Endothelial cell of umbilical vein (primary cell): ENCODE results near the gene ATXN7. TPM values are rescaled to one million over a fixed set of nuclear protein-coding genes. Genes with fewer than 3 reads are reported as not detected.

Experiments used
- BruUV-seq: library from RNA; stranded (reverse); fragments of 400-500 nt; replicated peaks from 2 replicates; lab custom pipeline; 2021; lab: Mats Ljungman, UMichigan
- CTCF ChIA-PET: fragments of 300-600, 350-600 bp; sonication (Branson Sonifier 250); formaldehyde crosslinking; loops from one replicate; lab custom pipeline; 2021; ENCODE audit warnings: antibody characterized with exemption, inconsistent platforms; lab: Charles Lee
- POLR2A ChIA-PET: fragments of 300-600, 350-600 bp; sonication (Branson Sonifier 250); formaldehyde crosslinking; loops from one replicate; lab custom pipeline; 2021; ENCODE audit warnings: antibody characterized with exemption, inconsistent platforms; lab: Charles Lee
- DNase-seq: peaks from one replicate; pipeline ENCODE4 v3.0.0-alpha.2; 2011; ENCODE audit warnings: low read depth, low spot score
- FAIRE-seq: peaks from 2 replicates; lab custom pipeline; 2011; peaks lifted over from hg19 to GRCh38; lab: Jason Lieb, UNC
- H2AFZ ChIP-seq: 2 replicates; pipeline ENCODE4 v1.6.0; 2012; ENCODE audit warnings: low read depth, low read length, control low read depth, inconsistent platforms
- H3K27ac ChIP-seq: 2 replicates; pipeline ENCODE4 v1.5.1; 2011; ENCODE audit warnings: low read depth, mild to moderate bottlenecking, control low read depth, low read length, moderate library complexity; ENCODE audit not compliant: insufficient read depth
- H3K27me3 ChIP-seq, 2 experiments: 2 replicates each; pipeline versions ENCODE4 v1.6.0 to v1.6.1; 2011; ENCODE audit warnings: low read length in 2 of 2, mixed read lengths in 1 of 2; ENCODE audit not compliant: control insufficient read depth in 2 of 2, insufficient read depth in 2 of 2
- H3K36me3 ChIP-seq, 2 experiments: 2 replicates in 1 of 2; 3 replicates in 1 of 2; pipeline ENCODE4 v1.5.1; 2011; ENCODE audit warnings: low read length in 2 of 2, mild to moderate bottlenecking in 1 of 2, moderate library complexity in 1 of 2; ENCODE audit not compliant: control insufficient read depth in 2 of 2, insufficient read depth in 2 of 2; ENCODE audit errors: extremely low read depth in 1 of 2
- H3K4me1 ChIP-seq: 3 replicates; pipeline ENCODE4 v1.5.1; 2011; ENCODE audit warnings: mild to moderate bottlenecking, low read length; ENCODE audit not compliant: control insufficient read depth, insufficient read depth; ENCODE audit errors: extremely low read depth
- H3K4me2 ChIP-seq: 2 replicates; pipeline ENCODE4 v1.6.1; 2011; ENCODE audit warnings: low read length, control low read depth, mixed read lengths; ENCODE audit not compliant: insufficient read depth
- H3K4me3 ChIP-seq, 3 experiments: fragments of 200-600 bp in 1 of 3; sonication (generic), shearing (Covaris generic) in 1 of 3; replicated peaks in 1 of 3; 2 replicates each; pipeline ENCODE4 v1.5.1; 2011 to 2016; ENCODE audit warnings: control low read depth in 3 of 3, low read length in 3 of 3, mild to moderate bottlenecking in 2 of 3, inconsistent platforms in 1 of 3, low read depth in 1 of 3, moderate library complexity in 1 of 3; ENCODE audit not compliant: insufficient read depth in 1 of 3
- H3K79me2 ChIP-seq: 2 replicates; pipeline ENCODE4 v1.6.0; 2012; ENCODE audit warnings: low read length, inconsistent platforms; ENCODE audit not compliant: control insufficient read depth, insufficient read depth
- H3K9ac ChIP-seq: replicated peaks from 2 replicates; pipeline ENCODE3; 2011; ENCODE audit warnings: low read length, control low read depth; ENCODE audit not compliant: insufficient read depth; ENCODE audit errors: extremely low read depth
- H3K9me1 ChIP-seq: replicated peaks from 3 replicates; pipeline ENCODE4 v1.6.0; 2011; ENCODE audit warnings: mild to moderate bottlenecking, low read length; ENCODE audit not compliant: control insufficient read depth, insufficient read depth; ENCODE audit errors: extremely low read depth
- H3K9me3 ChIP-seq: replicated peaks from 2 replicates; pipeline ENCODE4 v1.5.1; 2012; ENCODE audit warnings: low read length, inconsistent platforms; ENCODE audit not compliant: control insufficient read depth, insufficient read depth
- H4K20me1 ChIP-seq: replicated peaks from 2 replicates; pipeline ENCODE3; 2011; ENCODE audit warnings: mild to moderate bottlenecking, low read length; ENCODE audit not compliant: control insufficient read depth, insufficient read depth; ENCODE audit errors: extremely low read depth
- CTCF ChIP-seq, 2 donors: IDR thresholded peaks; 1 replicate in 1 of 2; 2 replicates in 1 of 2; pipeline ENCODE4 v1.5.1; 2011; ENCODE audit warnings: low read length in 2 of 2, mild to moderate bottlenecking in 2 of 2, moderate library complexity in 2 of 2, control low read depth in 1 of 2, inconsistent platforms in 1 of 2, low read depth in 1 of 2; ENCODE audit not compliant: insufficient read depth in 1 of 2; ENCODE audit errors: extremely low read depth in 1 of 2
- EZH2 ChIP-seq: IDR thresholded peaks from 2 replicates; pipeline ENCODE4 v1.6.1; 2012; ENCODE audit warnings: borderline replicate concordance, low read depth, mild to moderate bottlenecking, moderate library complexity, low read length, inconsistent platforms; ENCODE audit not compliant: severe bottlenecking
- FOS ChIP-seq: IDR thresholded peaks from 2 replicates; pipeline ENCODE4 v1.6.1; 2011; ENCODE audit warnings: mild to moderate bottlenecking, low read length, moderate library complexity, borderline replicate concordance; ENCODE audit not compliant: insufficient read depth
- GATA2 ChIP-seq: IDR thresholded peaks from 2 replicates; pipeline ENCODE4 v1.7.0; 2011; ENCODE audit warnings: low read depth, mild to moderate bottlenecking, moderate library complexity, mixed read lengths, low read length; ENCODE audit not compliant: insufficient read length, insufficient read depth
- JUN ChIP-seq: IDR thresholded peaks from 2 replicates; pipeline ENCODE4 v1.6.1; 2011; ENCODE audit warnings: borderline replicate concordance, low read depth; ENCODE audit not compliant: insufficient read length, insufficient read depth
- MAX ChIP-seq: IDR thresholded peaks from 2 replicates; pipeline ENCODE4 v1.6.1; 2011; ENCODE audit not compliant: insufficient read depth, insufficient read length
- MYC ChIP-seq: IDR thresholded peaks from one replicate; pipeline ENCODE4 v1.6.1; 2011; ENCODE audit warnings: mild to moderate bottlenecking, low read depth, low read length
- POLR2A ChIP-seq: IDR thresholded peaks from 2 replicates; pipeline ENCODE4 v1.6.1; 2012; ENCODE audit warnings: low read depth, mild to moderate bottlenecking, control low read depth, low read length
- POLR2AphosphoS5 ChIP-seq: IDR thresholded peaks from 2 replicates; pipeline ENCODE4 v1.6.1; 2012; ENCODE audit warnings: low read depth, mild to moderate bottlenecking, control low read depth, low read length, moderate library complexity; ENCODE audit not compliant: insufficient read depth
- dilution Hi-C: fragments of 300-500 bp; cut with MboI; formaldehyde crosslinking; loops from one replicate; pipeline ENCODE4 v1.15.0; 2019; ENCODE audit warnings: low sequenced_read_pairs; ENCODE audit not compliant: extremely low pct_ligation_motif_present
- intact Hi-C: fragments of 100-400 bp; cut with micrococcal nuclease; formaldehyde crosslinking; loops from one replicate; pipeline ENCODE4 v1.10.0; 2022
- polyA plus RNA-seq, 4 experiments: library from polyadenylated mRNA; depleted of rRNA in 3 of 4; stranded (reverse) in 3 of 4; unstranded in 1 of 4; fragments of >200 nt; gene quantifications; 2 replicates each; pipeline versions ENCODE4 v1.2.1 to v1.2.3, GENCODE V29; 2011 to 2012; ENCODE audit warnings: missing spikeins in 1 of 4
- total RNA-seq: library from RNA; stranded (reverse); gene quantifications from 2 replicates; pipeline ENCODE4 v1.2.3, GENCODE V29; 2021

ATXN7 gene
- total and polyA plus RNA-seq, 2 donors (not counting 3 experiments of a cell fraction or from before 2014, with no cell fraction given), result 21.2 to 34.7 TPM

- BruUV-seq, result TSS peak; percentile 54
- peak; percentile 83 for FAIRE-seq
- Histone ChIP-seq H3K27me3 (no peaks in the 10 kb centered on the region), H3K9me3 (no peaks in the 10 kb centered on the region), H3K4me1 (peaks cover 12% of the 10 kb centered on the region), H3K4me3 (peak overlapping the region; percentile 41 to 99 (median 68)), H2AFZ (peak overlapping the region; percentile 17), H4K20me1 (no peaks in the 10 kb centered on the region), H3K9me1 (no peaks in the 10 kb centered on the region), H3K79me2 (peaks cover 60% of the 10 kb centered on the region), H3K27ac (peak overlapping the region; percentile 27), H3K36me3 (no peaks in the 10 kb centered on the region), H3K4me2 (peak overlapping the region; percentile 70), H3K9ac (peak overlapping the region; percentile 72)
- CTCF ChIA-PET, result no interaction called here
- TF ChIP-seq GATA2 (no peak), POLR2AphosphoS5 (no peak), JUN (no peak), MYC (no peak), EZH2 (no peak), FOS (no peak), MAX (no peak), CTCF (IDR thresholded peaks at IDR 0.05; ENCODE audit: extremely low read depth in 1 of 2, insufficient read depth in 1 of 2, low read depth in 1 of 2, low read length in 2 of 2) (no peak), POLR2A (no peak)
- intact Hi-C loops, result loop anchor here (1.0 to 5.0 kb wide), 4 partner anchors 47 to 142 kb away; partner anchors contain the start of gene SCAANT1
- no peak for DNase-seq
- POLR2A ChIA-PET, result interaction anchor here (0.7 kb wide), 1 partner anchor 34 kb away, joined by 3 read pairs; no protein-coding TSS in a partner anchor
- dilution Hi-C loops, result no loop called here
Measured at GRCh38 chr3:63864965-63865327, 1.3 kb downstream of the ATXN7 start.
